Body of pancreas (tissue), 4 donors: ENCODE measurements around the gene LIF.

ENCODE experiments used
- CTCF ChIP-seq, 7 experiments: fragments of 450-650 bp in 4 of 7; fragments of 200-600 bp in 3 of 7; sonication (generic) in 3 of 7; IDR thresholded peaks; one replicate each; pipeline ENCODE4 v1.5.1; 2016 to 2019; ENCODE audit warnings: antibody characterized with exemption in 7 of 7
- POLR2A ChIP-seq, 3 donors: fragments of 450-650 bp; IDR thresholded peaks; one replicate each; pipeline ENCODE4 v1.6.1; 2016; ENCODE audit warnings: antibody characterized with exemption in 3 of 3, mild to moderate bottlenecking in 2 of 3

DNA sequence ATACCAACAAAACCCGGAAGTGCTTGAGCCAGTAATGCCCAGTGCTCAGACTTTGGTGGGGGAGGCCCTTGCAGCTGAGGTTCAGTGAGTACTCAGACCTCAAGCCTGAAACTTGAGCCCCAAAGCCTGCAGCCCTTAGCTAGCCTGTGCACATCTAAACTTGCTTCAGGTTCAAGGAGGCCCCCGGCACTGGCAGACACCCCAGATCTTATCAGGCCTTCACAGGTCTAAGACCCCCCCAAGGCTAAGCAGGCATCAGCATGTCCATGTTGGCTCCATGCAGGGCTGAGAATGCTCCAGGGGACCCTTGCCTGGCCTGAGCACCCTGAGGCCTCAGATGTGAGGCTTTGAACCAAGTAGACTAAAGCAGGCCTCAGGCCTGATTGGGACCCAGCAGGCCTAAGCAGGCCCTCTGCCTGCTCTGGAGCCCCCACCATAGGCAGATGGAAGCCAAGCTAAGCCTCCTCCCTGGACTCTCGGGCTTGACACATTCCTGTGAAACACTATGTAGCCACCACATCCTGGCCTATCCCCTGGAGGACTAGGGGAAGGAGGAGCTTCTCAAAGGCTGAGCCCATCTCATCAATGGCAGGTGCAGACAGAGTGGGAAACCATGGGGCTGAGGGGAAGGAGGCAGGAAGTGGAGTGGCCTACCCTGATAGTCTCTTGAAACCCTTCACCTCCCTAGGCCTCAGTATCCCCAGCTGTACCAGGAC, 43.9 kb upstream of the LIF start:
- no peak for TF ChIP-seq CTCF (IDR thresholded peaks at IDR 0.05)
- TF ChIP-seq POLR2A (IDR thresholded peaks at IDR 0.05) = no peak
